Naive thymus-derived CD8-positive, alpha-beta T cell (primary cell): ENCODE measurements around the gene LAMA2. TPM values are rescaled to one million over a fixed set of nuclear protein-coding genes. Genes with fewer than 3 reads are reported as not detected.

Experiments used
- ATAC-seq, 2 donors: fragments of 150-1000 bp; cut with Tn5 transposase in 1 of 2; sonication (Bioruptor Pico), chemical (Tn5 transposase) in 1 of 2; 1 replicate in 1 of 2; 2 replicates in 1 of 2; pipeline ENCODE4 v1.10.0; 2021; ENCODE audit warnings: mild to moderate bottlenecking in 2 of 2, moderate library complexity in 2 of 2
- POLR2A ChIA-PET: fragments of 350-600 bp; sonication (Branson Sonifier 250); formaldehyde crosslinking; loops from one replicate; lab custom pipeline; 2021; ENCODE audit warnings: antibody characterized with exemption; lab: Charles Lee
- DNase-seq, 10 donors: peaks; one replicate each; pipeline versions ENCODE4 v3.0.0 to v3.0.0-alpha.2; 2020 to 2022
- H3K27ac Mint-ChIP-seq, 10 donors: one replicate each; pipeline ENCODE4 v1.8.0; 2020 to 2022; ENCODE audit warnings: mild to moderate bottlenecking in 10 of 10, mixed read lengths in 10 of 10, moderate library complexity in 4 of 10, inconsistent platforms in 1 of 10
- H3K27me3 Mint-ChIP-seq, 5 donors: one replicate each; pipeline ENCODE4 v1.8.0; 2021 to 2022; ENCODE audit warnings: mixed read lengths in 5 of 5
- H3K36me3 Mint-ChIP-seq, 3 donors: one replicate each; pipeline ENCODE4 v1.8.0; 2020 to 2022; ENCODE audit warnings: mixed read lengths in 3 of 3, mild to moderate bottlenecking in 2 of 3, inconsistent platforms in 1 of 3
- H3K4me1 Mint-ChIP-seq, 4 donors: one replicate each; pipeline ENCODE4 v1.8.0; 2021 to 2022; ENCODE audit warnings: mixed read lengths in 4 of 4
- H3K4me3 Mint-ChIP-seq, 10 donors: one replicate each; pipeline ENCODE4 v1.8.0; 2020 to 2022; ENCODE audit warnings: mild to moderate bottlenecking in 10 of 10, mixed read lengths in 10 of 10, moderate library complexity in 6 of 10, inconsistent platforms in 1 of 10
- H3K9me3 Mint-ChIP-seq, 9 donors: one replicate each; pipeline ENCODE4 v1.8.0; 2020 to 2022; ENCODE audit warnings: mixed read lengths in 9 of 9, mild to moderate bottlenecking in 3 of 9, inconsistent platforms in 1 of 9, moderate library complexity in 1 of 9
- polyA plus RNA-seq, 3 donors: library from polyadenylated mRNA; unstranded; fragments of 300-500 nt; fragmentation: Illumina TruSeq; gene quantifications; one replicate each; pipeline ENCODE4 v1.2.3, GENCODE V29; 2021
- total RNA-seq, 8 experiments: library from RNA in 2 of 8; stranded (reverse) in 2 of 8; gene quantifications; one replicate each; pipeline ENCODE4 v1.2.3 and lab custom pipeline; 2021 to 2026

LAMA2 gene
- total and polyA plus RNA-seq, 5 experiments from 2014 or later: not detected

DNA sequence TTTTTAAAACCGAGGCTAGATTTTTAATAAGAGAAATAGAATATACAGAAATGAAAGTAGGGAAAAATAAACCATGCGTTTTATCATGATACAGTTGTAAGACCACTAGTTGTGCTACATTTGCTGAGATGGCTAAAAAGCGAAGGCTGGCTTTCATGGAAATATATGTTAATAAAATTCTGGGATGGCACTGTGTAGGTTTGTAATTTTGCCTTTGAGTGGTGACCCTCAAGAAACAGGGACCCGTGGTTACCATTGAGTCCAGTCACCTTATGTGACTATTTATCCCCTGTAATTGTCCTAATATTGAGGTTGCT, 593.3 kb downstream of the LAMA2 start:
- no peak for ATAC-seq
- POLR2A ChIA-PET: no interaction called here
- H3K36me3 Mint-ChIP-seq: no peaks in the 10 kb centered on the region
- H3K27ac Mint-ChIP-seq: no peak overlapping the region
- H3K4me1 Mint-ChIP-seq: no peaks in the 10 kb centered on the region
- no peaks in the 10 kb centered on the region for H3K27me3 Mint-ChIP-seq
- H3K9me3 Mint-ChIP-seq: no peaks in the 10 kb centered on the region
- no peak for DNase-seq
- H3K4me3 Mint-ChIP-seq: no peak overlapping the region

- DNase-seq: no peak
- POLR2A ChIA-PET: no interaction called here
- Mint-ChIP-seq H3K36me3 (no peaks in the 10 kb centered on the region), H3K27ac (no peak overlapping the region), H3K9me3 (no peaks in the 10 kb centered on the region), H3K4me1 (no peaks in the 10 kb centered on the region), H3K27me3 (no peaks in the 10 kb centered on the region), H3K4me3 (no peak overlapping the region)
- ATAC-seq: no peak
Observed at GRCh38 chr6:129476810-129477209, 593.9 kb downstream of the LAMA2 start.

DNA sequence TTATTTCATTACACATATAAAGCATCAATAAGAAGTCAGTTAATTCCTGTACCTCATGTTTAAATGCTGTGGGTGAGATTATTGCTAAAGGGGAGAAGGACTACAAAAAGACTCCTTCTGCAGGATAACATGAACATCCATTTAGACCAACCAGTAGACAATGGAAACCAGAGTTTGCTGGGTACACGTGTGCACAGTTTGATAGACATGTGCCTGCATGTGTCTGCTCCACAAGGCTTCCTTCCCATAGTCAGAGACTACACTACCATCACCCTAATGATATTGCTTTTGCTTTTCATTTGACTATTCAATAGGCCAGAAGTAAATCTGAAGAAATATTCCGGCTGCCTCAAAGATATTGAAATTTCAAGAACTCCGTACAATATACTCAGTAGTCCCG, 595.4 kb downstream of the LAMA2 start:
- H3K27me3 Mint-ChIP-seq: no peaks in the 10 kb centered on the region
- ATAC-seq (no peak), DNase-seq (no peak)
- no peak overlapping the region for H3K4me3 Mint-ChIP-seq
- H3K9me3 Mint-ChIP-seq: no peaks in the 10 kb centered on the region
- no peaks in the 10 kb centered on the region for H3K4me1 Mint-ChIP-seq
- H3K36me3 Mint-ChIP-seq: no peaks in the 10 kb centered on the region
- no peak overlapping the region for H3K27ac Mint-ChIP-seq
- POLR2A ChIA-PET: no interaction called here

- no peak overlapping the region for H3K27ac Mint-ChIP-seq
- H3K4me3 Mint-ChIP-seq: no peak overlapping the region
- H3K9me3 Mint-ChIP-seq: no peaks in the 10 kb centered on the region
- no peaks in the 10 kb centered on the region for H3K27me3 Mint-ChIP-seq
- no peak for DNase-seq
- no peak for ATAC-seq
- no peaks in the 10 kb centered on the region for H3K36me3 Mint-ChIP-seq
- H3K4me1 Mint-ChIP-seq: no peaks in the 10 kb centered on the region
- POLR2A ChIA-PET: no interaction called here
Observed at GRCh38 chr6:129481706-129482105, 598.8 kb downstream of the LAMA2 start.

DNA sequence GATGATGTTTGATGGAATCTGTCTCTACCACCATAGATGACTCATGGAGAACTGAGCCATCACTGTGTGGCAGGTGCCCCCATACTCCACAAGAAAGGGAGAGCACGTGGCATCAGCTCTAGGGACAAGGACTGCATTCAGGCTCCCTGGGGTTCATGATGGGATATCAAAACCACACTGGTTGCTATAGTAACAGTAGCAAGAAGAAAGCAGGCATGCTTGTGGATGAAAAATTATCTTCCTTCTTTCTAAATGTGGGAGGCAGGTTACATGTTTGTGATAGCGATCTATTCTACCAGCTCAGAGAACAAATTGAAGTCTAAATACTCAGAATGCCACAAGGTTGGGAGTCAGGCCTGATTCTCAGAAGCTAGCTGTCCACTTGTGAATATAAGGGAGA, 602.8 kb downstream of the LAMA2 start:
- Mint-ChIP-seq H3K9me3 (no peaks in the 10 kb centered on the region), H3K27me3 (no peaks in the 10 kb centered on the region), H3K27ac (no peak overlapping the region), H3K36me3 (no peaks in the 10 kb centered on the region), H3K4me3 (no peak overlapping the region), H3K4me1 (peaks cover 7 to 18% (median 17%) of the 10 kb centered on the region in 4 donors)
- DNase-seq: no peak
- ATAC-seq: no peak
- POLR2A ChIA-PET: interaction anchor here (0.6 kb wide), 1 partner anchor 122 kb away, joined by 5 read pairs; no protein-coding TSS in a partner anchor

- Mint-ChIP-seq H3K27ac (no peak overlapping the region), H3K4me1 (peaks cover 8 to 24% (median 23%) of the 10 kb centered on the region in 4 donors), H3K4me3 (no peak overlapping the region), H3K27me3 (no peaks in the 10 kb centered on the region), H3K36me3 (no peaks in the 10 kb centered on the region), H3K9me3 (no peaks in the 10 kb centered on the region)
- POLR2A ChIA-PET: interaction anchor here (0.6 kb wide), 1 partner anchor 121 kb away, joined by 5 read pairs; no protein-coding TSS in a partner anchor
- ATAC-seq: no peak
- no peak for DNase-seq
Observed at GRCh38 chr6:129486327-129486726, 603.4 kb downstream of the LAMA2 start.

DNA sequence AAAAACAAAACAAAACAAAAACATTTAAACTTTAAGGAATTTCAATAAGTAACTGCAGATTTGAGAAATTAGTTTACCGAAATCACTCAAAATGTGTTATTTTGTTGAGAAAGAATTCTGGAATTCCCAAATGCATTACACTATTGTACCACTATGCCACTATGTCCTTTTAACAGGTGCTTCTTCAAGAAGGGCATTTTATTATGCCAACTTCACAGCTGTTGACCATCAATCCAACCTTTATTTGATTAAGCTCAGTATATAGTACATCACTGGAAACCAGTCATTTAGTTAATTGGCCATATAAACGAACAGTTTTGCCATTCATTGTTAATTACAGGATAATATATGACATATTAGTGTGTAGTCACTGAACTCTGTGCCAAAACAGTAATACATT, 605.4 kb downstream of the LAMA2 start:
- peak overlapping the region in 1 of 10 donors; percentile 45 for H3K27ac Mint-ChIP-seq
- POLR2A ChIA-PET: no interaction called here

GRCh38 chr6:129489215-129489765, 606.4 kb downstream of the LAMA2 start:
- Mint-ChIP-seq H3K27ac (peak overlapping the region in 8 of 10 donors; percentile 25 to 94 (median 88)), H3K4me1 (peaks cover 8 to 27% (median 25%) of the 10 kb centered on the region in 4 donors), H3K27me3 (no peaks in the 10 kb centered on the region), H3K9me3 (no peaks in the 10 kb centered on the region), H3K4me3 (no peak overlapping the region), H3K36me3 (no peaks in the 10 kb centered on the region)
- ATAC-seq (no peak), DNase-seq (no peak)
- POLR2A ChIA-PET: no interaction called here

More for the DNA sequence above, 605.4 kb downstream of the LAMA2 start:
- H3K36me3 Mint-ChIP-seq: no peaks in the 10 kb centered on the region
- peaks cover 8 to 27% (median 25%) of the 10 kb centered on the region in 4 donors for H3K4me1 Mint-ChIP-seq
- no peak for DNase-seq
- H3K4me3 Mint-ChIP-seq: no peak overlapping the region
- no peaks in the 10 kb centered on the region for H3K9me3 Mint-ChIP-seq
- no peaks in the 10 kb centered on the region for H3K27me3 Mint-ChIP-seq
- no peak for ATAC-seq

GRCh38 chr6:129490521-129491255, 607.8 kb downstream of the LAMA2 start:
- H3K36me3 Mint-ChIP-seq: no peaks in the 10 kb centered on the region
- H3K27me3 Mint-ChIP-seq: no peaks in the 10 kb centered on the region
- POLR2A ChIA-PET: no interaction called here
- ATAC-seq (peak; percentile 97), DNase-seq (peak in 9 of 10 donors; percentile 51 to 77 (median 64))
- no peaks in the 10 kb centered on the region for H3K9me3 Mint-ChIP-seq
- H3K4me1 Mint-ChIP-seq: peaks cover 8 to 27% (median 25%) of the 10 kb centered on the region in 4 donors
- H3K4me3 Mint-ChIP-seq: peak overlapping the region; percentile 66 to 87 (median 81)
- peak overlapping the region; percentile 91 to 96 (median 94) for H3K27ac Mint-ChIP-seq

GRCh38 chr6:129491436-129491835, 608.5 kb downstream of the LAMA2 start:
- DNase-seq (no peak), ATAC-seq (no peak)
- Mint-ChIP-seq H3K4me1 (peaks cover 10 to 27% (median 25%) of the 10 kb centered on the region in 4 donors), H3K36me3 (no peaks in the 10 kb centered on the region), H3K4me3 (peak overlapping the region in 6 of 10 donors; percentile 66 to 83 (median 81)), H3K27me3 (no peaks in the 10 kb centered on the region), H3K27ac (peak overlapping the region in 9 of 10 donors; percentile 91 to 96 (median 93)), H3K9me3 (no peaks in the 10 kb centered on the region)
- POLR2A ChIA-PET: interaction anchor here (0.5 kb wide), 1 partner anchor 389 kb away, joined by 3 read pairs; no protein-coding TSS in a partner anchor

DNA sequence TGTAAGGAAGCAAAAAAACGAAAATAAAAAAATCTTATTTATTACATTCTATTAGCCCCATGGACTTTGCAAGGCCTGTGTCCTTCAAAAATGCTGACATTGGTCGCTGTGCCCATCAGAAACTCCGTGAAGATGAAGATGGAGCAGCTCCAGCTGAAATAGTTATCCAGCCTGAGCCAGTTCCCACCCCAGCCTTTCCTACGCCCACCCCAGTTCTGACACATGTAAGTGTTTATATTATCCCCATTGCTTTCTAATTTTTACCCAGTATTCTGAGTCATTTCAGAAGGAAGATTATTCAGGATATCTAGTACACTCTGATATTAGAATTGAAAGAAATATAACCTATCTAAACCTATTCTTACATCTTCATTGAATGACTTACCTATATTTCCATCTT, 609.3 kb downstream of the LAMA2 start:
- POLR2A ChIA-PET: interaction anchor here (0.5 kb wide), 1 partner anchor 9 kb away, joined by 3 read pairs; no protein-coding TSS in a partner anchor
- Mint-ChIP-seq H3K4me1 (peaks cover 10 to 27% (median 25%) of the 10 kb centered on the region in 4 donors), H3K27ac (peak overlapping the region in 6 of 10 donors; percentile 42 to 93 (median 61)), H3K9me3 (no peaks in the 10 kb centered on the region), H3K36me3 (no peaks in the 10 kb centered on the region), H3K4me3 (no peak overlapping the region), H3K27me3 (no peaks in the 10 kb centered on the region)
- DNase-seq (no peak), ATAC-seq (no peak)

DNA sequence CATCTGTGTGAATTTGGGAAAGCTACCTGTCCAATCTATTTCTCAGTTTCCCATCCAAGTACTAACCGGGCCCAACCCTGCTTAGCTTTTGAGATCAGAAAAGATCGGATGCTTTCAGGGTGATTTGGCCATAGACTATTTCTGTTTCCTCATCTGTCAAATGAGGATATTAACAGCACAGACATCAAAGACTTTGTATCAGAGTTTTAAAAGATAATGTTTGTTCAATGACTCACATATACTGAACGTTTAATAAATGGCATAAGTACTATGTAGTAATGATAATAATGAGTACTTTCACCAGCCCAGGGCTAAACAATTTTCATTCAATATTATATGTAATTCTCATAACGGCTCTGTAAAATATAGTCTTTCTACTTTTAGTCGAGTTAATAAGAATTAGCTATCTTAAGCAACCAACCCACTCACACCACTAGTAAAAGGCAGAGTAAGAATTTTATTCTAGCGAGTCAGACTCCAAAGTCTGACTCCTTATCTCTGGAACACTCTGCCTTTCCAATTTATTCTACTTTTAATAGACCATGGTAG, 610.5 kb downstream of the LAMA2 start:
- POLR2A ChIA-PET: no interaction called here
- Mint-ChIP-seq H3K4me1 (peaks cover 10 to 29% (median 25%) of the 10 kb centered on the region in 4 donors), H3K4me3 (no peak overlapping the region), H3K27ac (peak overlapping the region in 1 of 10 donors; percentile 2), H3K9me3 (no peaks in the 10 kb centered on the region), H3K27me3 (no peaks in the 10 kb centered on the region), H3K36me3 (no peaks in the 10 kb centered on the region)
- ATAC-seq: no peak
- no peak for DNase-seq

DNA sequence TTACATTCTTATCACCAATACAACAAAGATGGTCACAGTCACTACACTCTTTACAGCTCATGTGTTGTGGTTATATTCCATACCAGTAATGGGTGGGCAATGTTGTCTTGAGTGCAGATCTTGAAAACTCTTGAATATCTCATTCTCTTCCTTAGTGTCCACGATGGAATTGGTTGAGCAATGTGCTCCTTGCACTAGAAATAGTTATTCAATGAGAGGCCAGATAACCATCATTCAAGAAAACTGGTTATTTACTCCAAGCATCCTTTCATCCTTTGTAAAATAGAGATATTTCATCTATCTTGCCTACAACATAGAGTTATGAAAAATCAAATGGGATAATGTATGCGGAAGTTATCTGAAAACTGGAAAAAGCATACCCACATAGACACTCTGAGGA, 611.2 kb downstream of the LAMA2 start:
- POLR2A ChIA-PET: no interaction called here
- ATAC-seq (no peak), DNase-seq (no peak)
- no peak overlapping the region for H3K4me3 Mint-ChIP-seq
- H3K4me1 Mint-ChIP-seq: peaks cover 14 to 32% (median 28%) of the 10 kb centered on the region in 4 donors
- peaks cover 0 to 3% (median 0%) of the 10 kb centered on the region in 5 donors for H3K27me3 Mint-ChIP-seq
- no peaks in the 10 kb centered on the region for H3K9me3 Mint-ChIP-seq
- H3K36me3 Mint-ChIP-seq: no peaks in the 10 kb centered on the region
- peak overlapping the region in 1 of 10 donors; percentile 2 for H3K27ac Mint-ChIP-seq
